IgD-negative memory B cell (primary cell): ENCODE measurements around the gene CASKIN2. TPM values are rescaled to one million over a fixed set of nuclear protein-coding genes. Genes with fewer than 3 reads are reported as not detected.

Source experiments
- H3K27ac Mint-ChIP-seq, 3 donors: one replicate each; pipeline ENCODE4 v1.8.0; 2020 to 2022; ENCODE audit warnings: mild to moderate bottlenecking in 3 of 3, mixed read lengths in 3 of 3, moderate library complexity in 1 of 3
- H3K27me3 Mint-ChIP-seq: one replicate; pipeline ENCODE4 v1.8.0; 2021; ENCODE audit warnings: mixed read lengths
- H3K36me3 Mint-ChIP-seq: one replicate; pipeline ENCODE4 v1.8.0; 2020; ENCODE audit warnings: mild to moderate bottlenecking, mixed read lengths
- H3K4me1 Mint-ChIP-seq, 3 donors: one replicate each; pipeline ENCODE4 v1.8.0; 2020 to 2022; ENCODE audit warnings: mixed read lengths in 3 of 3, mild to moderate bottlenecking in 1 of 3
- H3K4me3 Mint-ChIP-seq, 4 donors: one replicate each; pipeline ENCODE4 v1.8.0; 2020 to 2022; ENCODE audit warnings: mild to moderate bottlenecking in 4 of 4, mixed read lengths in 4 of 4, moderate library complexity in 3 of 4
- H3K9me3 Mint-ChIP-seq, 3 donors: one replicate each; pipeline ENCODE4 v1.8.0; 2020 to 2021; ENCODE audit warnings: mixed read lengths in 3 of 3, mild to moderate bottlenecking in 1 of 3
- polyA plus RNA-seq: library from polyadenylated mRNA; unstranded; fragments of 300-500 nt; fragmentation: Illumina TruSeq; gene quantifications from one replicate; pipeline ENCODE4 v1.2.3, GENCODE V29; 2021

CASKIN2 gene
- polyA plus RNA-seq, 1 donor from 2014 or later = not detected

GRCh38 chr17:75518201-75518600 is 2.9 kb upstream of the CASKIN2 start:
- peaks cover 2% of the 10 kb centered on the region for H3K36me3 Mint-ChIP-seq
- H3K4me1 Mint-ChIP-seq = peaks cover 14 to 17% (median 15%) of the 10 kb centered on the region in 3 donors
- peak overlapping the region; percentile 5 to 89 (median 76) for H3K27ac Mint-ChIP-seq
- peaks cover 3% of the 10 kb centered on the region for H3K27me3 Mint-ChIP-seq
- peak overlapping the region; percentile 79 to 92 (median 86) for H3K4me3 Mint-ChIP-seq
- H3K9me3 Mint-ChIP-seq = no peaks in the 10 kb centered on the region

- H3K4me3 Mint-ChIP-seq = peak overlapping the region; percentile 79 to 92 (median 86)
- peaks cover 3% of the 10 kb centered on the region for H3K27me3 Mint-ChIP-seq
- no peaks in the 10 kb centered on the region for H3K9me3 Mint-ChIP-seq
- H3K4me1 Mint-ChIP-seq = peaks cover 14 to 17% (median 15%) of the 10 kb centered on the region in 3 donors
- peaks cover 2% of the 10 kb centered on the region for H3K36me3 Mint-ChIP-seq
- peak overlapping the region; percentile 5 to 89 (median 76) for H3K27ac Mint-ChIP-seq
Measured at GRCh38 chr17:75517297-75517865, 2.0 kb upstream of the CASKIN2 start.

- Mint-ChIP-seq H3K9me3 (no peaks in the 10 kb centered on the region), H3K4me1 (peaks cover 14 to 17% (median 15%) of the 10 kb centered on the region in 3 donors), H3K27ac (peak overlapping the region in 2 of 3 donors; percentile 5 to 76), H3K36me3 (peaks cover 2% of the 10 kb centered on the region), H3K4me3 (peak overlapping the region; percentile 79 to 92 (median 86)), H3K27me3 (peaks cover 3% of the 10 kb centered on the region)
Measured at GRCh38 chr17:75516619-75517296, 1.4 kb upstream of the CASKIN2 start.

- H3K9me3 Mint-ChIP-seq = no peaks in the 10 kb centered on the region
- H3K4me1 Mint-ChIP-seq = peaks cover 14 to 17% (median 15%) of the 10 kb centered on the region in 3 donors
- H3K4me3 Mint-ChIP-seq = peak within 1 kb of the TSS; percentile 79 to 92 (median 86)
- peak within 1 kb of the TSS; percentile 5 to 76 (median 23) for H3K27ac Mint-ChIP-seq
- H3K36me3 Mint-ChIP-seq = peaks cover 2% of the 10 kb centered on the region
- peaks cover 3% of the 10 kb centered on the region for H3K27me3 Mint-ChIP-seq
Measured at GRCh38 chr17:75516255-75516618, 900 bp upstream of the CASKIN2 start, which contains the start of gene TSEN54. Gene TSEN54 (plus strand): TSS chr17:75516528. CDS start chr17:75516561, 33 bp downstream.

GRCh38 chr17:75514919-75515495 is 330 bp downstream of the CASKIN2 start:
- H3K27me3 Mint-ChIP-seq = peaks cover 3% of the 10 kb centered on the region
- no peaks in the 10 kb centered on the region for H3K9me3 Mint-ChIP-seq
- H3K27ac Mint-ChIP-seq = peak overlapping the region in 1 of 3 donors; percentile 39
- H3K36me3 Mint-ChIP-seq = peaks cover 2% of the 10 kb centered on the region
- peaks cover 14 to 17% (median 15%) of the 10 kb centered on the region in 3 donors for H3K4me1 Mint-ChIP-seq
- peak overlapping the region; percentile 73 to 83 (median 75) for H3K4me3 Mint-ChIP-seq

- no peaks in the 10 kb centered on the region for H3K36me3 Mint-ChIP-seq
- no peaks in the 10 kb centered on the region for H3K9me3 Mint-ChIP-seq
- H3K4me3 Mint-ChIP-seq = peak overlapping the region in 3 of 4 donors; percentile 61 to 76 (median 73)
- H3K27ac Mint-ChIP-seq = peak overlapping the region in 1 of 3 donors; percentile 83
- peaks cover 3% of the 10 kb centered on the region for H3K27me3 Mint-ChIP-seq
- H3K4me1 Mint-ChIP-seq = peaks cover 14 to 17% (median 15%) of the 10 kb centered on the region in 3 donors
Measured at GRCh38 chr17:75514299-75514918, 928 bp downstream of the CASKIN2 start.

GRCh38 chr17:75513641-75514000 is 1.7 kb downstream of the CASKIN2 start:
- peaks cover 3% of the 10 kb centered on the region for H3K27me3 Mint-ChIP-seq
- peak overlapping the region in 2 of 3 donors; percentile 31 to 83 for H3K27ac Mint-ChIP-seq
- H3K4me1 Mint-ChIP-seq = peaks cover 13 to 17% (median 13%) of the 10 kb centered on the region in 3 donors
- peak overlapping the region in 2 of 4 donors; percentile 25 to 59 for H3K4me3 Mint-ChIP-seq
- no peaks in the 10 kb centered on the region for H3K9me3 Mint-ChIP-seq
- H3K36me3 Mint-ChIP-seq = no peaks in the 10 kb centered on the region

GRCh38 chr17:75512926-75513640 is 2.3 kb downstream of the CASKIN2 start:
- H3K36me3 Mint-ChIP-seq = no peaks in the 10 kb centered on the region
- peaks cover 8 to 11% (median 8%) of the 10 kb centered on the region in 3 donors for H3K4me1 Mint-ChIP-seq
- peak overlapping the region; percentile 13 to 83 (median 31) for H3K27ac Mint-ChIP-seq
- H3K4me3 Mint-ChIP-seq = peak overlapping the region in 2 of 4 donors; percentile 25 to 59
- peaks cover 3% of the 10 kb centered on the region for H3K27me3 Mint-ChIP-seq
- H3K9me3 Mint-ChIP-seq = no peaks in the 10 kb centered on the region

GRCh38 chr17:75511610-75512575 is 3.4 kb downstream of the CASKIN2 start:
- Mint-ChIP-seq H3K9me3 (no peaks in the 10 kb centered on the region), H3K4me3 (peak overlapping the region in 1 of 4 donors; percentile 59), H3K27me3 (no peaks in the 10 kb centered on the region), H3K4me1 (no peaks in the 10 kb centered on the region), H3K36me3 (no peaks in the 10 kb centered on the region), H3K27ac (peak overlapping the region in 1 of 3 donors; percentile 83)

- no peaks in the 10 kb centered on the region for H3K27me3 Mint-ChIP-seq
- H3K4me1 Mint-ChIP-seq = no peaks in the 10 kb centered on the region
- H3K9me3 Mint-ChIP-seq = no peaks in the 10 kb centered on the region
- H3K27ac Mint-ChIP-seq = peak overlapping the region in 1 of 3 donors; percentile 20
- H3K36me3 Mint-ChIP-seq = no peaks in the 10 kb centered on the region
- H3K4me3 Mint-ChIP-seq = peak overlapping the region in 1 of 4 donors; percentile 15
Measured at GRCh38 chr17:75511270-75511609, 4.1 kb downstream of the CASKIN2 start.

GRCh38 chr17:75509528-75510258 is 5.6 kb downstream of the CASKIN2 start:
- Mint-ChIP-seq H3K27ac (no peak overlapping the region), H3K36me3 (no peaks in the 10 kb centered on the region), H3K4me1 (no peaks in the 10 kb centered on the region), H3K4me3 (no peak overlapping the region), H3K9me3 (no peaks in the 10 kb centered on the region), H3K27me3 (no peaks in the 10 kb centered on the region)

GRCh38 chr17:75508931-75509361 is 6.4 kb downstream of the CASKIN2 start:
- Mint-ChIP-seq H3K27ac (no peak overlapping the region), H3K4me3 (no peak overlapping the region), H3K4me1 (no peaks in the 10 kb centered on the region), H3K9me3 (no peaks in the 10 kb centered on the region), H3K36me3 (no peaks in the 10 kb centered on the region), H3K27me3 (no peaks in the 10 kb centered on the region)
